Sigmoid colon (tissue), 4 donors: ENCODE measurements around the gene VWDE.

Source experiments
- CTCF ChIP-seq, 4 experiments: fragments of 450-650 bp in 3 of 4; fragments of 200-600 bp in 1 of 4; IDR thresholded peaks; one replicate each; pipeline ENCODE4 v1.5.1; 2016 to 2019; ENCODE audit warnings: antibody characterized with exemption in 4 of 4, mild to moderate bottlenecking in 3 of 4, moderate library complexity in 2 of 4
- EP300 ChIP-seq, 4 donors: sonication (generic); formaldehyde crosslinking; IDR thresholded peaks; one replicate each; pipeline ENCODE4 v1.6.1; 2017; ENCODE audit warnings: antibody characterized with exemption in 4 of 4
- POLR2A ChIP-seq, 2 donors: fragments of 450-650 bp; IDR thresholded peaks; one replicate each; pipeline ENCODE4 v1.6.1; 2016; ENCODE audit warnings: antibody characterized with exemption in 2 of 2, mild to moderate bottlenecking in 2 of 2, moderate library complexity in 2 of 2

- TF ChIP-seq EP300 (IDR thresholded peaks at IDR 0.05) (no peak), CTCF (IDR thresholded peaks at IDR 0.05) (no peak), POLR2A (IDR thresholded peaks at IDR 0.05) (no peak)
Observed at GRCh38 chr7:12403287-12404181, at the start of gene VWDE.
